ENCODE measurements around the gene MYEOV.

Gene MYEOV

DNA sequence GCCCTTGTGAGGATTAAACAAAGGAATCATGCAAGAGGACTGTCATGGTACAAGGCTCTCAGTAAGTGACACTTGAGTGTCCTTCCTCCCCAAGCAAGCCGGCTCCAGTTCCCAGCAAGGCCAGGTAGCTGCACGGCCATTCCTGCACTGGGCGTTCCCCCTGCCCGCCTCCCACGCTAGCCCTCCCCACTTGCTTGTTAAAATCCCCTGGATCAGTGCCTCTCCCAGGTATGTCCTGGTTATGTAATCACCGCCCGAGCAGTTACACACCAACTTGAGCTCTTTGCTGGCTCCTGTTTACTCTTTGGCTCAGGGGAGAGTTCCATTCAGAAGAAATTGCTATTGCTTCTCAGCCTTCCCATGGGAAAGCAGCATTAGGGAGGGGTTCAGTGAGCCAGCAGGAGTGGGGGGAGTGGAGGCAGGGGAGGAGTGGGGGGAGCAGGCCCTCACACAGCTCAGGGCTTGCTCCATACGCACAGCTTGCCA, 19.4 kb upstream of the MYEOV start:
- peaks cover 10% of the 10 kb centered on the region for H3K9me3 Mint-ChIP-seq
- peaks cover 17% of the 10 kb centered on the region for H3K4me1 Mint-ChIP-seq
- H3K27me3 Mint-ChIP-seq = peaks cover 10% of the 10 kb centered on the region

DNA sequence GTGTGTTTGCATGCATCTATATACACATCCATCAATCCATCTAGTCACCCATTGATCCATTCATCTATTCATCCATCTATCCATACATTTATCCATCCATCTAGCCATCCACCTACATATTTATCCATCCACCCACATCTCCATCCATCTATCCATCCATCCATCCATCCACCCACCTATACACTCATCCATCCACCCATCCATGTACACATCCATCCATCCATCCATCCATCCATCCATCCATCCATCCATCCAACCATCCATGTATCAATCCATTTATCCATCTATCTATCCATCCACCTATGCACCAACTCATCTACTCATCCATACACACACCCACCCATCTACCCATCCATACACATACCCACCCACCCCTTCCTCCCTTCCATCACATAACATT, 18.8 kb upstream of the MYEOV start:
- Mint-ChIP-seq H3K36me3 (no peaks in the 10 kb centered on the region), H3K9me3 (peaks cover 10% of the 10 kb centered on the region), H3K4me3 (no peak overlapping the region), H3K27ac (no peak overlapping the region), H3K27me3 (peaks cover 10% of the 10 kb centered on the region), H3K4me1 (peaks cover 17% of the 10 kb centered on the region)
- no peak for ATAC-seq

More for the DNA sequence above, 19.4 kb upstream of the MYEOV start:
- Mint-ChIP-seq H3K27ac (no peak overlapping the region), H3K4me3 (no peak overlapping the region), H3K36me3 (no peaks in the 10 kb centered on the region)
- no peak for ATAC-seq

GRCh38 chr11:69276165-69276564, 17.8 kb upstream of the MYEOV start:
- Mint-ChIP-seq H3K4me3 (no peak overlapping the region), H3K27ac (no peak overlapping the region), H3K36me3 (no peaks in the 10 kb centered on the region), H3K27me3 (peaks cover 10% of the 10 kb centered on the region), H3K4me1 (peaks cover 17% of the 10 kb centered on the region), H3K9me3 (peaks cover 10% of the 10 kb centered on the region)
- no peak for ATAC-seq

DNA sequence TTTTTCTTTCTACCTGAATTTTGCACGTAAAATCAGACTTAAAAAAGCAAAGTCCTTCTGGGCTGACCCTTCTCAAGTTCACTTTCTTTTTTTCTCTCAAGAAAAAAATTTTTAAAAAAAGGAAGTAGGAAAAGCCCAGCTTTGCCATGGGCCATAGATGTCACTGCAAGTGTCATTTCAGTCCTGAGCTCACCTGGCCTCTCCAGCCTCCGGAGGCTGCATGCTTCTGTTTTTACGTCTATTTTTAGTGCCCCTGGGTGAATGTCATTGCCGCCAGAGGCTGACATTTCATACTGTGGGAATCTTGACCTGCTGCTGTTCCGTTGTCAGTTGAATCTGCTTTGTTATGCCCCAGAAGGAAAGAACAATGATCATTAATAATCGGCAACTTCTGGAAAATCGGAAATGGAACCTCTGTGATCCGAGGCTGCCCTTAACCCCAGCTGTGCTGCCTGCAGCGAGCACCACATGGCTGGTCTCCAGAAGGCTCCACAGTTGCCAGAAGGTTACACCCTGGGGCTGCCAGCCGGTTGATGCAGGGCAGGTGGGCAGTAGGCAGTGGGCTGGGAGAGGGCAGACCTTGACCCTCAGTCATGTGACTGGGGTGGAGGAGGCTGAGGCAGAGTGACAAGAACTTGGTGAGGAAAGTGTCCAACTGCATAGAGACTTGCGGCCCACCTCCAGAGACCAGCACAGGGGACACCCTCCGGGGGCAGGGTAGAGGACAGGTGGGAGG, 16.7 kb upstream of the MYEOV start:
- H3K4me3 Mint-ChIP-seq = peak overlapping the region; percentile 62
- peaks cover 17% of the 10 kb centered on the region for H3K4me1 Mint-ChIP-seq
- H3K36me3 Mint-ChIP-seq = no peaks in the 10 kb centered on the region
- peaks cover 5% of the 10 kb centered on the region for H3K9me3 Mint-ChIP-seq
- H3K27ac Mint-ChIP-seq = peak overlapping the region; percentile 81
- peak; percentile 79 for ATAC-seq
- peaks cover 10% of the 10 kb centered on the region for H3K27me3 Mint-ChIP-seq

GRCh38 chr11:69278091-69278867, 15.7 kb upstream of the MYEOV start:
- H3K27me3 Mint-ChIP-seq = peaks cover 14% of the 10 kb centered on the region
- H3K27ac Mint-ChIP-seq = peak overlapping the region; percentile 81
- no peak overlapping the region for H3K4me3 Mint-ChIP-seq
- ATAC-seq = no peak
- H3K4me1 Mint-ChIP-seq = peaks cover 17% of the 10 kb centered on the region
- H3K9me3 Mint-ChIP-seq = peaks cover 4% of the 10 kb centered on the region
- no peaks in the 10 kb centered on the region for H3K36me3 Mint-ChIP-seq

- peaks cover 22% of the 10 kb centered on the region for H3K27me3 Mint-ChIP-seq
- H3K9me3 Mint-ChIP-seq = no peaks in the 10 kb centered on the region
- no peak for ATAC-seq
- peaks cover 9% of the 10 kb centered on the region for H3K4me1 Mint-ChIP-seq
- no peak overlapping the region for H3K4me3 Mint-ChIP-seq
- H3K36me3 Mint-ChIP-seq = no peaks in the 10 kb centered on the region
- H3K27ac Mint-ChIP-seq = no peak overlapping the region
These were observed 13.5 kb upstream of the MYEOV start for GRCh38 chr11:69280451-69280850.

DNA sequence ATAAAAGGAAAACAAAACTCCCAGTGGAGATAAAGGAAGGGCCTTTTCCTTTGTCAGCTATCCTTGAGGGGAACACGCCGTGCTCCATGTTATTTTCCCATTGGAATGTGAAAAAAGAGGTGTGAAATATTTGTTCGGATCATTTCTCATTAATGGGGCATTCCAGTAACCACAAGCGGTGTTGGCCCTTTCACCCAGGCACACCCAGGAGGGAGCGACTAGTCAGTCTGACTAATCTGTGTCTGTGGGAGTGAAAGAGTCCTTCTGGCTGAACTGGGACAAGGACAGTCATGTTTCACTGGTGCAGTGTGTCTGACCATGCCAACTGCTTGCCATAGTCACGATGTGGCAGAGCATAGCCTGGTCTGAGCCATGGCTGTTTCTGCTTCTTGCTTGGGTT, 13.0 kb upstream of the MYEOV start:
- no peak overlapping the region for H3K27ac Mint-ChIP-seq
- no peak overlapping the region for H3K4me3 Mint-ChIP-seq
- H3K27me3 Mint-ChIP-seq = peaks cover 24% of the 10 kb centered on the region
- H3K4me1 Mint-ChIP-seq = peaks cover 9% of the 10 kb centered on the region
- no peaks in the 10 kb centered on the region for H3K9me3 Mint-ChIP-seq
- ATAC-seq = no peak
- H3K36me3 Mint-ChIP-seq = no peaks in the 10 kb centered on the region

- Mint-ChIP-seq H3K27me3 (peaks cover 30% of the 10 kb centered on the region), H3K9me3 (no peaks in the 10 kb centered on the region), H3K27ac (no peak overlapping the region), H3K4me1 (no peaks in the 10 kb centered on the region), H3K4me3 (no peak overlapping the region), H3K36me3 (no peaks in the 10 kb centered on the region)
- no peak for ATAC-seq
These were observed 10.5 kb upstream of the MYEOV start for GRCh38 chr11:69283446-69283845.

- Mint-ChIP-seq H3K27ac (no peak overlapping the region), H3K36me3 (no peaks in the 10 kb centered on the region), H3K27me3 (peaks cover 30% of the 10 kb centered on the region), H3K4me3 (no peak overlapping the region), H3K9me3 (no peaks in the 10 kb centered on the region), H3K4me1 (no peaks in the 10 kb centered on the region)
- no peak for ATAC-seq
These were observed 9.9 kb upstream of the MYEOV start for GRCh38 chr11:69284081-69284511.

GRCh38 chr11:69285091-69285490, 8.9 kb upstream of the MYEOV start:
- no peaks in the 10 kb centered on the region for H3K36me3 Mint-ChIP-seq
- no peak overlapping the region for H3K27ac Mint-ChIP-seq
- H3K9me3 Mint-ChIP-seq = no peaks in the 10 kb centered on the region
- no peak overlapping the region for H3K4me3 Mint-ChIP-seq
- peaks cover 30% of the 10 kb centered on the region for H3K27me3 Mint-ChIP-seq
- H3K4me1 Mint-ChIP-seq = no peaks in the 10 kb centered on the region
- ATAC-seq = no peak

DNA sequence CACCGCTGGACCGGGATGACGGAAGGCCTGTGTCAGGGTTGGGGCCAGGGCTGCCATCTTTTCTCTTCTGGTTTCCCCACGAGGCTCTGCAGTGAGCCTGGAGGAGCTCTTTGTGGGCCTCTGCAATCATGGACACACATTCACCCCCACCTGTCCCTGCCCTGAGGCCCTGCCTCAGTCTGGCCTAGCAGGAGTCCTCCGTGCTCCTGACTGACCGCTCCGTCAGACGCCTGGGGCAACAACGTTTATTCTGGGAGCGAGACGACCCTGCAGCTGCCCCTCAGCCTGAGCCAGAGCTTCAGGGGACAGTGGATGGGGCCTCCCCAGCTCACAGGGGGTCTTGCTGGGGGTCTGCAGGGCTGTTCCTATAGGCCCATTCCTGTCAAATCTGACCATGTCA, 8.2 kb upstream of the MYEOV start:
- ATAC-seq = no peak
- H3K9me3 Mint-ChIP-seq = no peaks in the 10 kb centered on the region
- H3K4me3 Mint-ChIP-seq = no peak overlapping the region
- H3K27me3 Mint-ChIP-seq = peaks cover 30% of the 10 kb centered on the region
- H3K36me3 Mint-ChIP-seq = no peaks in the 10 kb centered on the region
- no peak overlapping the region for H3K27ac Mint-ChIP-seq
- no peaks in the 10 kb centered on the region for H3K4me1 Mint-ChIP-seq

DNA sequence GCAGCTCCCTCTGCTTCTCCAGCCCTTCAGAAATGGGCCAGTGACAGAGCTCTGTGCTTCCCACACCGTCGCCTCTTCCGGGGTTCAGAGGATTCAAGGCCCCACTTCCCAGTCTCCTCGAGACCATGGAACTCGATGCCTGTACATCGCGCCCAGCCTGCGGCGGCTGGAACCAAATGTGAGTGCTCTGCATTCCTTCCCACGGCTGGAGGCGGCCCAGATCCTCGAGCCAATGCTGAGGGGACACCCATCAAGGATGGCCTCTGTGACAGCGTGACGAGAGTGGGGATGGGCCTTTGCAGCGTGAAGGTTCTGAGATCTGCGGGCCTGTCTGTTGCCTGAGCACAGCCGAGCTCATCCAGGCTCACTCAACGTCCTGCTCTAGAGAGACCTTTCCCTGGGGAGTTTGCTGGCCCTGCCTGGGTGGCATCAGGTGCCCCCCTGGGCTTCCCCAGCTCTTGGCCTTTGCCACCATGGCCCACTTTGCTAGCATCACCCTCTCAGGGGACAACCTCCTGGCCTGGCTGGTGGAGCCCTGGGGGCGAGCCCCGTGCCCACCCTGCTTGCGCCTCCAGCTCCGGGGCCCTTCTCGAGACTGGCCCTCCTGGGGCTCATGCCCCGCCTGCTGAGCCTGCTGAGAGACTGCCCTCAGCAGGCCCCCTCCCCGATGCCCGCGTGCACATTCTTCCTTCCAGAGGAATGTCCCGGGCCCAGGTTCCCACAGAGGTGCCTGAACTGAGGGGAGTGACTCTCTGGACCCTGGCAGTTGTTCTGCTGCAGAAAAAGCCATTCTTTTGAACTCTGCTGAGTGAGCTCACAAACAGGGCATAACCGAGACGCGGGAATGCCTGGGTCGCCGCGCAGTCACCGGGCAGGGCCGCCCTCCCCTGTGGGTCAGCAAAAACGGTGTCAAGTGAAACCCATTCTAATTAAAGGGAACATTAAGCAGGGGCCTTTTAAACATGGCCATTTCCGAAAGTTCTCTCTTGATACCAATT, 7.3 kb upstream of the MYEOV start:
- Mint-ChIP-seq H3K27ac (no peak overlapping the region), H3K9me3 (no peaks in the 10 kb centered on the region), H3K27me3 (peaks cover 30% of the 10 kb centered on the region), H3K36me3 (no peaks in the 10 kb centered on the region), H3K4me1 (no peaks in the 10 kb centered on the region), H3K4me3 (no peak overlapping the region)
- ATAC-seq = no peak

GRCh38 chr11:69287968-69288882, 5.7 kb upstream of the MYEOV start:
- Mint-ChIP-seq H3K4me1 (peaks cover 8% of the 10 kb centered on the region), H3K9me3 (no peaks in the 10 kb centered on the region), H3K27ac (no peak overlapping the region), H3K4me3 (no peak overlapping the region), H3K27me3 (peaks cover 27% of the 10 kb centered on the region), H3K36me3 (no peaks in the 10 kb centered on the region)
- no peak for ATAC-seq

GRCh38 chr11:69288883-69289242, 5.1 kb upstream of the MYEOV start:
- no peak overlapping the region for H3K4me3 Mint-ChIP-seq
- no peaks in the 10 kb centered on the region for H3K36me3 Mint-ChIP-seq
- no peak overlapping the region for H3K27ac Mint-ChIP-seq
- H3K9me3 Mint-ChIP-seq = no peaks in the 10 kb centered on the region
- ATAC-seq = no peak
- H3K27me3 Mint-ChIP-seq = peaks cover 22% of the 10 kb centered on the region
- H3K4me1 Mint-ChIP-seq = peaks cover 12% of the 10 kb centered on the region

All from stimulated activated memory B cell treated with anti-CD40 and anti-IgM and Interleukin-4, amounts not matched to agents 10 μg/mL and 1 μg/mL and 100 μg/mL, for 72 hours (primary cell).